GM18505 (cell line): ENCODE measurements around the gene EXOC3L1.
A peak's percentile ranks its signal among the peaks of the same experiment; 100 is the strongest.

Experiments used
- ATAC-seq: cut with Tn5 transposase; IDR thresholded peaks from one replicate; pipeline ENCODE4 v1.9.1; 2021; ENCODE audit not compliant: unreplicated experiment
- POLR2A ChIP-seq: IDR thresholded peaks from 4 replicates; pipeline ENCODE4 v1.6.1; 2011; ENCODE audit warnings: borderline replicate concordance; ENCODE audit not compliant: insufficient read depth, insufficient read length; ENCODE audit errors: extremely low read depth

The EXOC3L1 gene

GRCh38 chr16:67176662-67177061 lies 13.3 kb downstream of the EXOC3L1 start:
- no peak for ATAC-seq

GRCh38 chr16:67174706-67175231 lies 15.2 kb downstream of the EXOC3L1 start:
- TF ChIP-seq POLR2A, result no peak
- no peak for ATAC-seq

More at GRCh38 chr16:67176662-67177061, 13.3 kb downstream of the EXOC3L1 start:
- no peak for TF ChIP-seq POLR2A

GRCh38 chr16:67173808-67174705 lies 15.9 kb downstream of the EXOC3L1 start:
- no peak for TF ChIP-seq POLR2A
- ATAC-seq, result no peak

- ATAC-seq, result no peak
- TF ChIP-seq POLR2A, result no peak
Measured at GRCh38 chr16:67173323-67173722, 16.6 kb downstream of the EXOC3L1 start.

GRCh38 chr16:67170949-67171649 lies 18.8 kb downstream of the EXOC3L1 start:
- TF ChIP-seq POLR2A, result no peak
- ATAC-seq, result no peak

GRCh38 chr16:67170168-67170948 lies 19.6 kb downstream of the EXOC3L1 start, which contains the start of gene NOL3:
Gene NOL3, plus strand, starts transcription at chr16:67170538.
- ATAC-seq, result peak; percentile 39
- no peak for TF ChIP-seq POLR2A

- no peak for TF ChIP-seq POLR2A
- peak; percentile 10 for ATAC-seq
Measured at GRCh38 chr16:67169642-67170167, 20.2 kb downstream of the EXOC3L1 start.

- no peak for TF ChIP-seq POLR2A
- no peak for ATAC-seq
Measured at GRCh38 chr16:67169011-67169451, 20.9 kb downstream of the EXOC3L1 start.

- ATAC-seq, result no peak
Measured at GRCh38 chr16:67167588-67167987, 22.3 kb downstream of the EXOC3L1 start.

GRCh38 chr16:67166598-67167168 lies 23.3 kb downstream of the EXOC3L1 start:
- ATAC-seq, result no peak
- no peak for TF ChIP-seq POLR2A

More at GRCh38 chr16:67167588-67167987, 22.3 kb downstream of the EXOC3L1 start:
- no peak for TF ChIP-seq POLR2A

- ATAC-seq, result no peak
- no peak for TF ChIP-seq POLR2A
Measured at GRCh38 chr16:67166110-67166547, 23.8 kb downstream of the EXOC3L1 start.
